HepG2 (cell line): Measurements from ENCODE around the gene SLC25A38. TPM values are rescaled to one million over a fixed set of nuclear protein-coding genes. Genes with fewer than 3 reads are reported as not detected.

Source experiments
- ATAC-seq: fragments of 200-7000 bp; cut with Tn5 transposase; 3 replicates; pipeline ENCODE4 v1.9.1; 2020; ENCODE audit warnings: mild to moderate bottlenecking, moderate library complexity
- BruUV-seq: library from RNA; stranded (reverse); fragments of 400-500 nt; replicated peaks from 2 replicates; lab custom pipeline; 2021; lab: Mats Ljungman, UMichigan
- CTCF ChIA-PET: fragments of 300-600 bp; formaldehyde crosslinking; extraction: SDS; loops from one replicate; lab custom pipeline; 2021; ENCODE audit warnings: low total read pairs, inconsistent platforms, low intra/inter-chr PET ratio; lab: Yijun Ruan, JAX
- POLR2A ChIA-PET: fragments of 350-600 bp; sonication (Branson Sonifier 250); formaldehyde crosslinking; loops from one replicate; lab custom pipeline; 2020; ENCODE audit warnings: antibody characterized with exemption, inconsistent platforms; lab: Yijun Ruan, JAX
- DNase-seq: peaks from one replicate; pipeline ENCODE4 v3.0.0-alpha.2; 2015; ENCODE audit warnings: low spot score
- FAIRE-seq: peaks from 3 replicates; lab custom pipeline; 2011; peaks lifted over from hg19 to GRCh38; lab: Jason Lieb, UNC
- H2AFZ ChIP-seq: one replicate; pipeline ENCODE4 v1.6.1; 2011; ENCODE audit warnings: low read length, inconsistent platforms
- H3K27ac ChIP-seq: fragments of 300-600 bp; 3 replicates; pipeline ENCODE4 v1.8.0; 2011; ENCODE audit warnings: mixed run types, mild to moderate bottlenecking, mixed read lengths, low read length, inconsistent platforms; ENCODE audit not compliant: insufficient read depth; ENCODE audit errors: extremely low read length
- H3K27me3 ChIP-seq, 2 experiments: fragments of 200-600 bp in 1 of 2; 2 replicates in 1 of 2; 3 replicates in 1 of 2; pipeline versions ENCODE4 v1.6.0 to v1.8.0; 2011; ENCODE audit warnings: low read length in 2 of 2, mild to moderate bottlenecking in 2 of 2, moderate library complexity in 2 of 2, inconsistent platforms in 1 of 2; ENCODE audit not compliant: insufficient read depth in 2 of 2, control insufficient read depth in 1 of 2
- H3K36me3 ChIP-seq, 2 experiments: fragments of 200-600 bp in 1 of 2; replicated peaks in 1 of 2; 2 replicates in 1 of 2; 3 replicates in 1 of 2; pipeline versions ENCODE4 v1.5.1 to v1.8.0; 2011; ENCODE audit warnings: low read length in 2 of 2, inconsistent platforms in 1 of 2; ENCODE audit not compliant: insufficient read depth in 2 of 2, control insufficient read depth in 1 of 2
- H3K4me1 ChIP-seq: 2 replicates; pipeline ENCODE4 v1.5.1; 2012; ENCODE audit warnings: low read length, inconsistent platforms; ENCODE audit not compliant: insufficient read depth
- H3K4me2 ChIP-seq: 2 replicates; pipeline ENCODE4 v1.6.0; 2011; ENCODE audit warnings: low read depth, low read length, inconsistent platforms
- H3K4me3 ChIP-seq, 3 experiments: fragments of 200-600 bp in 1 of 3; sonication (generic), shearing (Covaris generic) in 1 of 3; replicated peaks in 1 of 3; 2 replicates each; pipeline ENCODE4 v1.5.1; 2011 to 2016; ENCODE audit warnings: low read length in 3 of 3, inconsistent platforms in 2 of 3, low read depth in 2 of 3, mild to moderate bottlenecking in 2 of 3, control low read depth in 1 of 3, mixed read lengths in 1 of 3; ENCODE audit not compliant: insufficient read depth in 1 of 3
- H3K79me2 ChIP-seq: one replicate; pipeline ENCODE4 v1.6.1; 2011; ENCODE audit warnings: low read length, inconsistent platforms; ENCODE audit not compliant: insufficient read depth
- H3K9ac ChIP-seq: 2 replicates; pipeline ENCODE4 v1.6.0; 2011; ENCODE audit warnings: mild to moderate bottlenecking, low read depth, low read length, inconsistent platforms; ENCODE audit not compliant: insufficient read depth
- H3K9me3 ChIP-seq: 2 replicates; pipeline ENCODE4 v1.5.1; 2012; ENCODE audit warnings: mild to moderate bottlenecking, low read length
- H4K20me1 ChIP-seq: 2 replicates; pipeline ENCODE4 v1.6.0; 2011; ENCODE audit warnings: inconsistent platforms, mild to moderate bottlenecking, low read length, moderate library complexity; ENCODE audit not compliant: insufficient read depth
- AKAP8 ChIP-seq: sonication (generic); formaldehyde crosslinking; IDR thresholded peaks from 2 replicates; pipeline ENCODE4 v1.5.1; 2020; ENCODE audit warnings: mild to moderate bottlenecking, missing genetic modification reagents
- MEIS1 ChIP-seq: sonication (generic); formaldehyde crosslinking; IDR thresholded peaks from 2 replicates; pipeline ENCODE4 v1.9.0; 2021; ENCODE audit warnings: mild to moderate bottlenecking, missing genetic modification reagents, moderate library complexity, borderline replicate concordance
- MTA3 ChIP-seq: sonication (generic); formaldehyde crosslinking; IDR thresholded peaks from 2 replicates; pipeline ENCODE4 v1.4.0; 2020; ENCODE audit warnings: missing genetic modification reagents
- RELA ChIP-seq: sonication (generic); formaldehyde crosslinking; IDR thresholded peaks from 2 replicates; pipeline ENCODE4 v1.4.0; 2020; ENCODE audit warnings: missing genetic modification reagents
- SRSF1 ChIP-seq: fragments of 200-400 bp; formaldehyde crosslinking; optimal IDR thresholded peaks from 2 replicates; pipeline ENCODE3; 2017; ENCODE audit warnings: mild to moderate bottlenecking, low read depth, low read length, moderate library complexity
- TARDBP ChIP-seq: sonication (generic); formaldehyde crosslinking; IDR thresholded peaks from 2 replicates; pipeline ENCODE4 v1.8.0; 2022; ENCODE audit warnings: mild to moderate bottlenecking, missing genetic modification reagents
- TMF1 ChIP-seq: sonication (generic); formaldehyde crosslinking; IDR thresholded peaks from 2 replicates; pipeline ENCODE4 v1.8.1; 2022; ENCODE audit warnings: low read depth, missing genetic modification reagents
- ZNF143 ChIP-seq: sonication (generic); formaldehyde crosslinking; IDR thresholded peaks from 2 replicates; pipeline ENCODE4 v1.4.0; 2020; ENCODE audit warnings: missing genetic modification reagents
- ZNF207 ChIP-seq: fragments of 450-650 bp; IDR thresholded peaks from 2 replicates; pipeline ENCODE4 v1.6.1; 2016; ENCODE audit warnings: antibody characterized with exemption, borderline replicate concordance
- ZNF337 ChIP-seq: sonication (generic); formaldehyde crosslinking; IDR thresholded peaks from 2 replicates; pipeline ENCODE4 v1.5.1; 2020; ENCODE audit warnings: missing genetic modification reagents, low read depth, mild to moderate bottlenecking, borderline replicate concordance
- ZNF550 ChIP-seq: sonication (generic); formaldehyde crosslinking; IDR thresholded peaks from 2 replicates; pipeline ENCODE4 v1.4.0; 2020; ENCODE audit warnings: mild to moderate bottlenecking, missing genetic modification reagents, borderline replicate concordance
- ZNF556 ChIP-seq: sonication (generic); formaldehyde crosslinking; IDR thresholded peaks from 2 replicates; pipeline ENCODE4 v1.4.0; 2020; ENCODE audit warnings: mild to moderate bottlenecking, missing genetic modification reagents, borderline replicate concordance
- ZNF605 ChIP-seq: sonication (generic); formaldehyde crosslinking; IDR thresholded peaks from 2 replicates; pipeline ENCODE4 v1.8.0; 2022; ENCODE audit warnings: mild to moderate bottlenecking, missing genetic modification reagents
- ZSCAN12 ChIP-seq: sonication (generic); formaldehyde crosslinking; IDR thresholded peaks from 2 replicates; pipeline ENCODE4 v1.9.0; 2021; ENCODE audit warnings: mild to moderate bottlenecking, missing genetic modification reagents
- WGBS: methylation state at CpG from one replicate; pipeline ENCODE4 v1.1.6; 2017; ENCODE audit warnings: low lambda C conversion rate; 5-methylcytosine and 5-hydroxymethylcytosine counted together
- in situ Hi-C: cut with HindIII; loops from 2 replicates; pipeline ENCODE4 v1.10.0; 2017; ENCODE audit warnings: low pct_unique_long_range_greater_than_20kb; ENCODE audit not compliant: extremely low pct_ligation_motif_present
- intact Hi-C: fragments of 100-400 bp; cut with micrococcal nuclease; formaldehyde crosslinking; loops from one replicate; pipeline ENCODE4 v1.10.0; 2022; ENCODE audit not compliant: unreplicated experiment
- polyA plus RNA-seq, 8 experiments: library from polyadenylated mRNA; depleted of rRNA in 3 of 8; stranded (reverse) in 7 of 8; unstranded in 1 of 8; fragments of >200 nt; fragmentation: Illumina TruSeq in 4 of 8; extraction: Trizol in 4 of 8; gene quantifications; 2 replicates each; pipeline versions ENCODE4 v1.2.1 to v1.2.3, GENCODE V29; 2011 to 2016; ENCODE audit warnings: low read depth in 4 of 8, missing spikeins in 1 of 8, mixed read lengths in 1 of 8; ENCODE audit not compliant: insufficient read depth in 1 of 8
- total RNA-seq, 5 experiments: library from RNA; depleted of rRNA; stranded (reverse); fragments of >200 nt; fragmentation: Illumina TruSeq; extraction: Trizol; gene quantifications; 2 replicates each; pipeline ENCODE4 v1.2.3, GENCODE V29; 2016; ENCODE audit warnings: low read depth in 1 of 5
- TF ChIP-seq, protein P1 (sequence below): sonication (generic); formaldehyde crosslinking; IDR thresholded peaks from 2 replicates; pipeline ENCODE4 v1.8.1; 2022; ENCODE audit warnings: mild to moderate bottlenecking, missing genetic modification reagents
- TF ChIP-seq, protein P2 (sequence below): sonication (generic); formaldehyde crosslinking; IDR thresholded peaks from 2 replicates; pipeline ENCODE4 v1.8.0; 2023; ENCODE audit warnings: mild to moderate bottlenecking, missing genetic modification reagents
- TF ChIP-seq, protein P3 (sequence below): sonication (generic); formaldehyde crosslinking; IDR thresholded peaks from 2 replicates; pipeline ENCODE4 v1.5.0; 2020; ENCODE audit warnings: missing genetic modification reagents, mild to moderate bottlenecking, borderline replicate concordance

Gene SLC25A38
- total and polyA plus RNA-seq, 2 of the 13 experiments (the other 11 are each of a cell fraction or from before 2014, with no cell fraction given) = 32.5 to 35.4 TPM

DNA sequence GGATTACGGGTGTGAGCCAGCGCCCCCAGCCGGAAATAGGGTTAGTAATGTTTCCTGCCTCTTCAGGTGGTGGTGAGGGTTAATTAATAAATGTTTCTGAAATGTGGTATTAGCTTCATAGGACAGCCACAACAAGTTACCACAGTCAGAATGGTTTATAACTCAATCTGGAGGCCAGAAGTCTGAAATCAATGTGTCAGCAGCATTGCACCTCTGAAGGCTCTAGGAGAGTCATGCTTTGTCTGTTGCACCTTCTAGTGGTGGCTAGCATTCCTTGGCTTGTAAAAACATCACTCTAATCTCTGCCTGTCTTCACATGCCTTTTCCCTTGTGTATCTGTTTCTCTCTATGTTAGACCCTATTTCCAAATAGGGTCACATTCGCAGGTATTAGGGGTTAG lies 15.5 kb downstream of the SLC25A38 start (continued):
- TF ChIP-seq, protein P1, sequence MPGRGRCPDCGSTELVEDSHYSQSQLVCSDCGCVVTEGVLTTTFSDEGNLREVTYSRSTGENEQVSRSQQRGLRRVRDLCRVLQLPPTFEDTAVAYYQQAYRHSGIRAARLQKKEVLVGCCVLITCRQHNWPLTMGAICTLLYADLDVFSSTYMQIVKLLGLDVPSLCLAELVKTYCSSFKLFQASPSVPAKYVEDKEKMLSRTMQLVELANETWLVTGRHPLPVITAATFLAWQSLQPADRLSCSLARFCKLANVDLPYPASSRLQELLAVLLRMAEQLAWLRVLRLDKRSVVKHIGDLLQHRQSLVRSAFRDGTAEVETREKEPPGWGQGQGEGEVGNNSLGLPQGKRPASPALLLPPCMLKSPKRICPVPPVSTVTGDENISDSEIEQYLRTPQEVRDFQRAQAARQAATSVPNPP = no peak
- no peak for TF ChIP-seq TARDBP (CRISPR knock-in tag)
- TF ChIP-seq ZNF556 = no peak
- TF ChIP-seq, protein P2, sequence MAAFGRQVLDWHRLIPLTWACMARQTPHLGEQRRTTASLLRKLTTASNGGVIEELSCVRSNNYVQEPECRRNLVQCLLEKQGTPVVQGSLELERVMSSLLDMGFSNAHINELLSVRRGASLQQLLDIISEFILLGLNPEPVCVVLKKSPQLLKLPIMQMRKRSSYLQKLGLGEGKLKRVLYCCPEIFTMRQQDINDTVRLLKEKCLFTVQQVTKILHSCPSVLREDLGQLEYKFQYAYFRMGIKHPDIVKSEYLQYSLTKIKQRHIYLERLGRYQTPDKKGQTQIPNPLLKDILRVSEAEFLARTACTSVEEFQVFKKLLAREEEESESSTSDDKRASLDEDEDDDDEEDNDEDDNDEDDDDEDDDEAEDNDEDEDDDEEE (CRISPR knock-in tag) = no peak
- no peak for TF ChIP-seq MEIS1
- no peak for TF ChIP-seq ZNF143 (CRISPR knock-in tag)
- TF ChIP-seq, protein P3, sequence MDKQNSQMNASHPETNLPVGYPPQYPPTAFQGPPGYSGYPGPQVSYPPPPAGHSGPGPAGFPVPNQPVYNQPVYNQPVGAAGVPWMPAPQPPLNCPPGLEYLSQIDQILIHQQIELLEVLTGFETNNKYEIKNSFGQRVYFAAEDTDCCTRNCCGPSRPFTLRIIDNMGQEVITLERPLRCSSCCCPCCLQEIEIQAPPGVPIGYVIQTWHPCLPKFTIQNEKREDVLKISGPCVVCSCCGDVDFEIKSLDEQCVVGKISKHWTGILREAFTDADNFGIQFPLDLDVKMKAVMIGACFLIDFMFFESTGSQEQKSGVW (CRISPR knock-in tag) = no peak
- no peak for TF ChIP-seq ZNF605 (CRISPR knock-in tag)

DNA sequence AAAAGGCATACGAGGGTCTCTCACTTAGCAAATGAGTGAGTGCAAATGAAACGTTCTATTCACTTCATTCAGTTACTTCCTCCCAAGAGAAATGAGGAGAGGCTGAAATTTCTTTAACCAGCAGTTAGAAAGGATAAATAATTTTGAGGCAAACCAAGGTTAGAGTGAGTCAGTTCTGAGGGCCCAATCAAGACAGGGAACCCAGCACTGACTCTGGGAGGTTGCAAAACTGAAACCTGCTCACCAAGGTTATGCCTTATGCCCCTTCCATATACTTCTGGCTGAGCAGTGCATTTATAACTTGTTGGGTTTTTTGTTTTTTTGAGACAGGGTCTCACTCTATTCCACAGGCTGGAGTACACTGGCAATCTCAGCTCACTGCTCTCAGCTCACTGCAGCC lies 18.8 kb downstream of the SLC25A38 start:
- POLR2A ChIA-PET = interaction anchor here (1.3 kb wide), 1 partner anchor 18 kb away, joined by 3 read pairs; no protein-coding TSS in a partner anchor
- peaks cover 4% of the 10 kb centered on the region; the same call in 1 of the 2 replicates for H4K20me1 ChIP-seq
- H3K4me2 ChIP-seq = no peak overlapping the region
- WGBS = 57% methylated on average over 2 of the region's 2 CpGs
- H3K27ac ChIP-seq = no peak overlapping the region
- peaks cover 0 to 7% of the 10 kb centered on the region in 2 experiments; a peak in 2 of 5 replicates for H3K36me3 ChIP-seq
- intact Hi-C loops (no loop called here), in situ Hi-C loops (no loop called here)
- BruUV-seq = no TSS peak
- FAIRE-seq = no peak
- H3K79me2 ChIP-seq = peaks cover 5% of the 10 kb centered on the region
- ATAC-seq = no peak
- no peak overlapping the region for H3K4me3 ChIP-seq
- H2AFZ ChIP-seq = no peak overlapping the region
- DNase-seq = no peak
- H3K9ac ChIP-seq = no peak overlapping the region
- H3K4me1 ChIP-seq = peaks cover 36% of the 10 kb centered on the region
- no peak for TF ChIP-seq AKAP8
- TF ChIP-seq ZNF207 = no peak
- no peak for TF ChIP-seq SRSF1
- TF ChIP-seq MTA3 (CRISPR knock-in tag) = no peak
- no peak for TF ChIP-seq RELA
- TF ChIP-seq ZSCAN12 (CRISPR knock-in tag) = no peak
- no peak for TF ChIP-seq ZNF550
- no peak for TF ChIP-seq TMF1 (CRISPR knock-in tag)
- no peak for TF ChIP-seq ZNF337 (CRISPR knock-in tag)
- CTCF ChIA-PET = no interaction called here
- H3K9me3 ChIP-seq = no peaks in the 10 kb centered on the region
- no peaks in the 10 kb centered on the region; a peak in 1 of 5 replicates for H3K27me3 ChIP-seq
